ENCODE results near the gene DOCK1.

DOCK1 gene

GRCh38 chr10:126959906-126960685, 54.9 kb downstream of the DOCK1 start:
- no peaks in the 10 kb centered on the region for H3K27me3 ChIP-seq
- no peak overlapping the region for H3K9ac ChIP-seq
- TF ChIP-seq Cebpa-rat (IDR thresholded peaks at IDR 0.05) = no peak
- peaks cover 53% of the 10 kb centered on the region for H3K4me1 ChIP-seq
- H3K36me3 ChIP-seq = no peaks in the 10 kb centered on the region
- H4K20me1 ChIP-seq = no peaks in the 10 kb centered on the region
- no peak overlapping the region for H3K4me2 ChIP-seq
- no peaks in the 10 kb centered on the region for H3K9me3 ChIP-seq
- no peak overlapping the region for H3K4me3 ChIP-seq
- no peak overlapping the region for H3K27ac ChIP-seq

- no peak overlapping the region for H3K4me3 ChIP-seq
- no peaks in the 10 kb centered on the region for H3K27me3 ChIP-seq
- H4K20me1 ChIP-seq = no peaks in the 10 kb centered on the region
- H3K36me3 ChIP-seq = no peaks in the 10 kb centered on the region
- TF ChIP-seq Cebpa-rat (IDR thresholded peaks at IDR 0.05) = no peak
- H3K9me3 ChIP-seq = no peaks in the 10 kb centered on the region
- peaks cover 31% of the 10 kb centered on the region for H3K4me1 ChIP-seq
- no peak overlapping the region for H3K27ac ChIP-seq
- H3K4me2 ChIP-seq = peak overlapping the region; percentile 65
- no peak overlapping the region for H3K9ac ChIP-seq
These were observed 58.1 kb downstream of the DOCK1 start for GRCh38 chr10:126963354-126963753.

- H3K27ac ChIP-seq = peak overlapping the region; percentile 53
- H3K27me3 ChIP-seq = no peaks in the 10 kb centered on the region
- H3K4me1 ChIP-seq = peaks cover 31% of the 10 kb centered on the region
- no peaks in the 10 kb centered on the region for H4K20me1 ChIP-seq
- H3K4me2 ChIP-seq = peak overlapping the region; percentile 65
- H3K9ac ChIP-seq = no peak overlapping the region
- no peak for TF ChIP-seq Cebpa-rat (IDR thresholded peaks at IDR 0.05)
- 0 out of 2 replicates have a peak overlapping the region, but pooled peaks have one; percentile 11 for H3K4me3 ChIP-seq
- H3K36me3 ChIP-seq = no peaks in the 10 kb centered on the region
- H3K9me3 ChIP-seq = no peaks in the 10 kb centered on the region
These were observed 59.0 kb downstream of the DOCK1 start for GRCh38 chr10:126964190-126964589.

- no peaks in the 10 kb centered on the region for H3K36me3 ChIP-seq
- H3K27me3 ChIP-seq = no peaks in the 10 kb centered on the region
- peaks cover 18% of the 10 kb centered on the region for H3K4me1 ChIP-seq
- no peak overlapping the region for H3K4me3 ChIP-seq
- H4K20me1 ChIP-seq = no peaks in the 10 kb centered on the region
- H3K9ac ChIP-seq = no peak overlapping the region
- no peak overlapping the region for H3K27ac ChIP-seq
- no peak overlapping the region for H3K4me2 ChIP-seq
- H3K9me3 ChIP-seq = no peaks in the 10 kb centered on the region
- no peak for TF ChIP-seq Cebpa-rat (IDR thresholded peaks at IDR 0.05)
These were observed 61.7 kb downstream of the DOCK1 start for GRCh38 chr10:126966938-126967337.

- H3K9me3 ChIP-seq = no peaks in the 10 kb centered on the region
- H3K4me3 ChIP-seq = no peak overlapping the region
- TF ChIP-seq Cebpa-rat (IDR thresholded peaks at IDR 0.05) = no peak
- peaks cover 22% of the 10 kb centered on the region for H3K4me1 ChIP-seq
- no peaks in the 10 kb centered on the region for H4K20me1 ChIP-seq
- H3K9ac ChIP-seq = no peak overlapping the region
- no peak overlapping the region for H3K27ac ChIP-seq
- H3K27me3 ChIP-seq = no peaks in the 10 kb centered on the region
- H3K36me3 ChIP-seq = no peaks in the 10 kb centered on the region
- no peak overlapping the region for H3K4me2 ChIP-seq
These were observed 64.1 kb downstream of the DOCK1 start for GRCh38 chr10:126969310-126969709.

- Histone ChIP-seq H3K4me3 (no peak overlapping the region), H3K9me3 (no peaks in the 10 kb centered on the region), H3K27me3 (no peaks in the 10 kb centered on the region), H3K4me2 (no peak overlapping the region; the same call in 1 of the 2 replicates), H4K20me1 (no peaks in the 10 kb centered on the region), H3K27ac (no peak overlapping the region), H3K36me3 (no peaks in the 10 kb centered on the region), H3K9ac (no peak overlapping the region), H3K4me1 (peaks cover 49% of the 10 kb centered on the region)
- TF ChIP-seq Cebpa-rat (IDR thresholded peaks at IDR 0.05) = no peak
These were observed 67.6 kb downstream of the DOCK1 start for GRCh38 chr10:126972635-126973414.

GRCh38 chr10:126975221-126975620, 70.0 kb downstream of the DOCK1 start:
- no peak for TF ChIP-seq Cebpa-rat (IDR thresholded peaks at IDR 0.05)
- H3K4me2 ChIP-seq = peak overlapping the region; percentile 48; the same call in 1 of the 2 replicates
- H3K4me3 ChIP-seq = no peak overlapping the region
- H3K27me3 ChIP-seq = no peaks in the 10 kb centered on the region
- H3K9me3 ChIP-seq = no peaks in the 10 kb centered on the region
- H4K20me1 ChIP-seq = no peaks in the 10 kb centered on the region
- H3K27ac ChIP-seq = no peak overlapping the region
- H3K9ac ChIP-seq = no peak overlapping the region
- H3K4me1 ChIP-seq = peaks cover 71% of the 10 kb centered on the region
- H3K36me3 ChIP-seq = no peaks in the 10 kb centered on the region

GRCh38 chr10:126977216-126977615, 72.0 kb downstream of the DOCK1 start:
- Histone ChIP-seq H3K4me3 (no peak overlapping the region), H4K20me1 (no peaks in the 10 kb centered on the region), H3K27ac (peak overlapping the region; percentile 80), H3K36me3 (no peaks in the 10 kb centered on the region), H3K4me2 (peak overlapping the region; percentile 60), H3K27me3 (no peaks in the 10 kb centered on the region), H3K9ac (peak overlapping the region; percentile 12; the same call in 1 of the 2 replicates), H3K9me3 (no peaks in the 10 kb centered on the region), H3K4me1 (peaks cover 71% of the 10 kb centered on the region)
- TF ChIP-seq Cebpa-rat (IDR thresholded peaks at IDR 0.05) = no peak

- H3K27me3 ChIP-seq = no peaks in the 10 kb centered on the region
- peaks cover 56% of the 10 kb centered on the region for H3K4me1 ChIP-seq
- TF ChIP-seq Cebpa-rat (IDR thresholded peaks at IDR 0.05) = no peak
- no peak overlapping the region for H3K27ac ChIP-seq
- H3K4me3 ChIP-seq = no peak overlapping the region
- no peaks in the 10 kb centered on the region for H3K36me3 ChIP-seq
- H3K9ac ChIP-seq = no peak overlapping the region
- H4K20me1 ChIP-seq = no peaks in the 10 kb centered on the region
- peak overlapping the region; percentile 31 for H3K4me2 ChIP-seq
- no peaks in the 10 kb centered on the region for H3K9me3 ChIP-seq
These were observed 74.1 kb downstream of the DOCK1 start for GRCh38 chr10:126979311-126979710.

GRCh38 chr10:126993208-126993607, 88.0 kb downstream of the DOCK1 start:
- Histone ChIP-seq H3K27me3 (no peaks in the 10 kb centered on the region), H3K27ac (no peak overlapping the region), H4K20me1 (no peaks in the 10 kb centered on the region), H3K4me2 (no peak overlapping the region), H3K9me3 (peaks cover 14% of the 10 kb centered on the region), H3K4me1 (no peaks in the 10 kb centered on the region), H3K36me3 (no peaks in the 10 kb centered on the region), H3K9ac (no peak overlapping the region), H3K4me3 (no peak overlapping the region)
- no peak for TF ChIP-seq Cebpa-rat (IDR thresholded peaks at IDR 0.05)
